Activated CD4-positive, alpha-beta T cell treated with anti-CD3 and anti-CD28 coated beads for 36 hours (primary cell): ENCODE data around the gene FAM193A. TPM values are rescaled to one million over a fixed set of nuclear protein-coding genes. Genes with fewer than 3 reads are reported as not detected.

ENCODE experiments used
- ATAC-seq: fragments of 200-7000 bp; cut with Tn5 transposase; one replicate; pipeline ENCODE4 v1.10.0; 2021; ENCODE audit warnings: mild to moderate bottlenecking, moderate library complexity
- CTCF ChIA-PET: fragments of 350-600 bp; sonication (Branson Sonifier 250); formaldehyde crosslinking; loops from one replicate; lab custom pipeline; 2021; ENCODE audit warnings: antibody characterized with exemption; lab: Charles Lee
- POLR2A ChIA-PET: fragments of 350-600 bp; sonication (Branson Sonifier 250); formaldehyde crosslinking; loops from one replicate; lab custom pipeline; 2021; ENCODE audit warnings: antibody characterized with exemption, inconsistent platforms; lab: Charles Lee
- DNase-seq: peaks from one replicate; pipeline ENCODE4 v3.0.0-alpha.2; 2020
- H3K27ac Mint-ChIP-seq: one replicate; pipeline ENCODE4 v1.8.0; 2021; ENCODE audit warnings: mixed read lengths
- H3K27me3 Mint-ChIP-seq: one replicate; pipeline ENCODE4 v1.8.0; 2021; ENCODE audit warnings: mixed read lengths
- H3K36me3 Mint-ChIP-seq: one replicate; pipeline ENCODE4 v1.8.0; 2021; ENCODE audit warnings: low read depth, mixed read lengths
- H3K4me1 Mint-ChIP-seq: one replicate; pipeline ENCODE4 v1.8.0; 2021; ENCODE audit warnings: mixed read lengths
- H3K4me3 Mint-ChIP-seq: one replicate; pipeline ENCODE4 v1.8.0; 2021; ENCODE audit warnings: mild to moderate bottlenecking, moderate library complexity, mixed read lengths
- H3K9me3 Mint-ChIP-seq: one replicate; pipeline ENCODE4 v1.8.0; 2021; ENCODE audit warnings: low read depth, mixed read lengths
- intact Hi-C, 2 experiments: fragments of 100-400 bp; cut with DNase I in 1 of 2; cut with micrococcal nuclease in 1 of 2; formaldehyde crosslinking; loops; one replicate each; pipeline versions ENCODE4 v1.14.2 to v1.15.1; 2022 to 2024; cut with DNase I, micrococcal nuclease
- total RNA-seq, 2 experiments: library from RNA; stranded (reverse); gene quantifications; one replicate each; pipeline ENCODE4 v1.2.3, GENCODE V29; 2021

The FAM193A gene
- total RNA-seq, 2 experiments from 2014 or later = 22.1 to 30.1 TPM

DNA sequence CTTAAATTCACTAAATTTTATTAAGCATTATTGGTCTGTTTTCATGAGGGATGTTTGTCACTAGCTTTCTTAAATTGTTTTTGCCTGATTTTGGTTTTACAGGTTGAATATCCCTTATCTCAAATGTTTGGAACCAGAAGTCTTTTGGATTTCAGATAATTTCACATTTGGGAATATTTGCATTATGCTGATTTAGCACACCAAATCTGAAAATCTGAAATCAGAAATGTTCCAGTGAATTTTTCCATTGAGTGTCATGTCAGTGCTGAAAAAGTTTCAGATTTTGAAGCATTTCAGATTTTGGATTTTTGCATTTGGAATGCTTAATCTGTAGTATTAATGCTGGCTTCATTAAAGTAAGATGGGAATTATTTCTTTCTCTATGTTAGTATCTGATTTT lies 14.7 kb downstream of the FAM193A start:
- no peak for ATAC-seq
- intact Hi-C loops = no loop called here

DNA sequence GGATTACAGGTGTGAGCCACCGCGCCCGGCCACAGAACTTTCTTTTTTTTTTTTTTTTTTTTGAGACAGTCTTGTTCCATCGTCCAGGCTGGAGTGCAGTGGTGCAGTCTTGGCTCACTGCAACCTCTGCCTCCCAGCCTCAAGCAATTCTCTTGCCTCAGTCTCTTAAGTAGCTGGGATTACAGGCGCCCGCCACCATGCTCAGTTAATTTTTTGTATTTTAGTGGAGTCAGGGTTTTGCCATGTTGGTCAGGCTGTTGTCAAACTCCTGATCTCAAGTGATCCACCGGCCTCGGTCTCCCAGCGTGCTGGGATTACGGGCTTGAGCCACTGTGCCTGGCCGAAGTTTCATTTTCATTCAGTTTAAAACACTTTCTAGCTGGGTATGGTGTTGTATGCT lies 16.4 kb downstream of the FAM193A start:
- ChIA-PET POLR2A (interaction anchor here (0.9 kb wide), 1 partner anchor 11 kb away, joined by 3 read pairs; no protein-coding TSS in a partner anchor), CTCF (interaction anchor here (0.6 to 0.7 kb wide), 4 partner anchors 77 to 446 kb away, joined by 3 read pairs; no protein-coding TSS in a partner anchor)
- H3K4me3 Mint-ChIP-seq = no peak overlapping the region
- no peaks in the 10 kb centered on the region for H3K9me3 Mint-ChIP-seq
- peaks cover 35% of the 10 kb centered on the region for H3K4me1 Mint-ChIP-seq
- intact Hi-C loops = no loop called here
- ATAC-seq = no peak
- no peak for DNase-seq
- H3K27me3 Mint-ChIP-seq = no peaks in the 10 kb centered on the region
- H3K27ac Mint-ChIP-seq = no peak overlapping the region
- H3K36me3 Mint-ChIP-seq = no peaks in the 10 kb centered on the region

More for the DNA sequence above, 14.7 kb downstream of the FAM193A start:
- Mint-ChIP-seq H3K27me3 (no peaks in the 10 kb centered on the region), H3K4me3 (no peak overlapping the region), H3K4me1 (peaks cover 33% of the 10 kb centered on the region), H3K9me3 (no peaks in the 10 kb centered on the region), H3K36me3 (no peaks in the 10 kb centered on the region), H3K27ac (peak overlapping the region; percentile 33)
- DNase-seq = no peak
- ChIA-PET CTCF (interaction anchor here (1.6 kb wide), 1 partner anchor 13 kb away, joined by 3 read pairs; no protein-coding TSS in a partner anchor), POLR2A (no interaction called here)

DNA sequence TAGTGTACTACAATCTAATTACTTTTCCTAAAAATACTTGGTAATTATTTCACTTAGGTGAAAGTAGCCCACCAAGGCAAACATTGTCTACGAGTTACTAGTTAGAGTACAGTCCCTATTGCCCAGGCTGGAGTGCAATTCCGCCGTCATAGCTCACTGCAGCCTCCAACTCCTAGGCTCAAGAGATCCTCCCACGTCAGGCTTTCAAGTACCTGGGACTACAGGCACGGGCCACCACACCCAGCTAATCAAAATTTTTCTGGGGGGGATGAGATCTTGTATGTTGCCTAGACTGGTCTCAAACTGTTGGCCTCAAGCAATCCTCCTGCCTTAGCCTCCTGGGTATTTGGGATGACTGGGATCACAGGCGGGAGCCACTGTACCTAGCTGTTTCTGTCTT lies 21.9 kb downstream of the FAM193A start:
- DNase-seq = no peak
- Mint-ChIP-seq H3K36me3 (peaks cover 15% of the 10 kb centered on the region), H3K9me3 (no peaks in the 10 kb centered on the region), H3K4me1 (peaks cover 39% of the 10 kb centered on the region), H3K27ac (no peak overlapping the region), H3K4me3 (no peak overlapping the region), H3K27me3 (no peaks in the 10 kb centered on the region)
- POLR2A ChIA-PET = no interaction called here
- CTCF ChIA-PET = interaction anchor here (1.1 kb wide), 2 partner anchors 23 to 395 kb away, joined by 3 to 4 read pairs; no protein-coding TSS in a partner anchor
- intact Hi-C loops = no loop called here
- ATAC-seq = no peak

DNA sequence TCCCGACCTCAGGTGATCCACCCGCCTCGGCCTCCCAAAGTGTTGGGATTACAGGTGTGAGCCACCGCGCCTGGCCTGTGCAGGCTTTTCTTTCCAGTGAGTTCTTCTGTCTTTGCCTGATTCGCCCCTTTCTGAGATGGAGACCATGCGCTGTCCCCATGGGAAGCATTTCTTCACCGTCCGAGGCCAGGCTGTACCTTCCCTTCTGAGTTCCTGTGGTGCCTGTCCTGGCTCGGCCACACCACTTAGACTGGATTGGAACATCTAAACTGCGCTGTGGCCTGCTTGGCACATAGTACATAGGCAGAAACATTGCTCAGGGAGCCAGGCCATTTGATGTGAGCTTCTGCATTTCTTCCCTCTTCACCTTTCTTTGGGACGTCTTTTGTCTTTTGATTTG lies 23.7 kb downstream of the FAM193A start:
- no peak overlapping the region for H3K4me3 Mint-ChIP-seq
- ChIA-PET POLR2A (no interaction called here), CTCF (interaction anchor here (0.6 kb wide), 1 partner anchor 9 kb away, joined by 4 read pairs; no protein-coding TSS in a partner anchor)
- ATAC-seq (no peak), DNase-seq (no peak)
- H3K9me3 Mint-ChIP-seq = no peaks in the 10 kb centered on the region
- H3K27me3 Mint-ChIP-seq = no peaks in the 10 kb centered on the region
- no peak overlapping the region for H3K27ac Mint-ChIP-seq
- H3K36me3 Mint-ChIP-seq = peaks cover 20% of the 10 kb centered on the region
- intact Hi-C loops = no loop called here
- H3K4me1 Mint-ChIP-seq = peaks cover 37% of the 10 kb centered on the region

DNA sequence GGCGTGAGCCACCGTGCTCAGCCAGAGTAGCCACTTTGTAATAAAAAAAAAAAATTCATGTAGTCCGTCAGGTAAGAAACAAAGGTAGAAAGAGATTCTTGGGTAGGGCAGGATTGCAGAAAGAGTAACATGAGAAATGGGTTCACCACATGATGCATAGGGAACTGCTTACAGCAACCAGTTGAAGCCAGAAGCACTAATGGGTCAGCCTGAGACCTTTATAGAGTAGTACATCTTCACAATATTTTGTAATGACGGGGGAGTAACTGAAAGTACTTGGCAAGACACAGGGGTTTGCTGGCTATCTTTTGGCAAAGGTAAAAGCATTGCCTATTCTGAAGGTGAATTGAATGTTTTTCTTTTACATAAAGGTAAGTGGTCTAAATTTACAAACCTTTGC lies 29.1 kb downstream of the FAM193A start:
- H3K27me3 Mint-ChIP-seq = no peaks in the 10 kb centered on the region
- DNase-seq (no peak), ATAC-seq (no peak)
- intact Hi-C loops = no loop called here
- ChIA-PET POLR2A (interaction anchor here (0.6 kb wide), 1 partner anchor 140 kb away, joined by 6 read pairs; no protein-coding TSS in a partner anchor), CTCF (interaction anchor here (0.6 kb wide), 1 partner anchor 216 kb away, joined by 3 read pairs; no protein-coding TSS in a partner anchor)
- no peak overlapping the region for H3K27ac Mint-ChIP-seq
- no peaks in the 10 kb centered on the region for H3K9me3 Mint-ChIP-seq
- H3K4me3 Mint-ChIP-seq = no peak overlapping the region
- peaks cover 25% of the 10 kb centered on the region for H3K36me3 Mint-ChIP-seq
- peaks cover 36% of the 10 kb centered on the region for H3K4me1 Mint-ChIP-seq

DNA sequence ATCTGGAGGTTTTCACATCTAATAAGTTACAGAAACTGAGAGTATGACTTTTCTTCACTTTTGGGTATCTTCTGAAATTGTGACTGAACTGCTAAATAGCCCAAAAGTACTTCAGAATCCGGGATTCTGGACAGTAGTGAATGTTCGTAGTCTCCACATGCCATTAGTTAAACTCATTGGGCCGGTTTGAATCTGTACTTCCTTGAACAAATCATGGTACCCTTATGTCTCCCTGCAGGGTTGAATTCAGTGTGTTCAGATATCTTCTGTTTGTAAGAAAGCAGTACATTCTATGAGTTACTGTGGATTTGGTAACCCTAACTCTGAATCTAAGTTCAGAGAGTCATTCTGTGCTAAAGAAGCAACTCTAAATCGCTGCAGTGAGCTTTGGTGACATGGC lies 33.6 kb downstream of the FAM193A start:
- H3K27ac Mint-ChIP-seq = peak overlapping the region; percentile 90
- ATAC-seq = no peak
- intact Hi-C loops = loop anchor here in 1 of 2 experiments (2.0 kb wide), 1 partner anchor 33 kb away; the partner anchor contains the start of gene FAM193A
- H3K36me3 Mint-ChIP-seq = peaks cover 8% of the 10 kb centered on the region
- ChIA-PET POLR2A (interaction anchor here (0.8 kb wide), 1 partner anchor 13 kb away, joined by 3 read pairs; no protein-coding TSS in a partner anchor), CTCF (interaction anchor here (0.6 kb wide), 2 partner anchors 95 to 135 kb away, joined by 3 read pairs; no protein-coding TSS in a partner anchor)
- H3K27me3 Mint-ChIP-seq = no peaks in the 10 kb centered on the region
- no peak overlapping the region for H3K4me3 Mint-ChIP-seq
- no peak for DNase-seq
- no peaks in the 10 kb centered on the region for H3K9me3 Mint-ChIP-seq
- H3K4me1 Mint-ChIP-seq = peaks cover 52% of the 10 kb centered on the region

DNA sequence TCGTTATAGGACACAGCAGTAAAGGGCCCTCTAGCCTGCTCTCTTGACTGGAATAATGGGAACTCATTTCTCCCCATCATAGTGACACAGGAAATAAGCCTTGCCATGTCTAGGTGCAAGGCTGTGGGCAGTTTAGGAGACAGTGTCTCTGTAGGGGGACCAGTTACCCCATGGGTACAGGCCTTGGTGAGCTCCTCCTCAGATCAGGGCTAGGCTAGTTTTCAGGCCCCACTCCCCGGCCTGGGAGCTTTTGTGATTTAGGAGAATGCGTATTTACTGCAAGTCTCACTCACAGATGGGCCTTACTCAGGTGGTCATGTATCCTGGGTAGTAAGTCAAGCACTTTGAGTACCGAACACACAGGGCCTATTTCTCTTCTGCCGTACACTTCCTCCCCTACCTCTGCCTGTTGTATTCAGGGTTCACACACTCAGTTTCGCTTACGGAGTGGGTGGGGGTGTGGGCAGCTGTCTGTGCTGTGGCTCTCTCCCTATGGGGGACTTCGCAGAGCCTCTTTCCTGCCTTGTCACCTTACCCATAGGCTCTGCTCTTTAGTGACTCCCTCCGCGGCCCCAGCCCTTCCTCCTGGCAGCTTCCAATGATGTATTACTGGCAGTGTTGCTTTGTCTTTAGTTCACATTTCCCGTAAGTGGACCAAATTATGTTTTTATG lies 34.2 kb downstream of the FAM193A start:
- ATAC-seq = peak; percentile 99
- peaks cover 7% of the 10 kb centered on the region for H3K36me3 Mint-ChIP-seq
- H3K27me3 Mint-ChIP-seq = no peaks in the 10 kb centered on the region
- ChIA-PET CTCF (interaction anchor here (0.6 to 0.7 kb wide), 3 partner anchors 92 to 301 kb away, joined by 3 to 5 read pairs (median 3); no protein-coding TSS in a partner anchor), POLR2A (interaction anchor here (0.6 to 0.8 kb wide), 2 partner anchors 14 to 282 kb away, joined by 3 to 5 read pairs; no protein-coding TSS in a partner anchor)
- H3K9me3 Mint-ChIP-seq = no peaks in the 10 kb centered on the region
- DNase-seq = peak; percentile 85
- peak overlapping the region; percentile 1 for H3K4me3 Mint-ChIP-seq
- H3K4me1 Mint-ChIP-seq = peaks cover 55% of the 10 kb centered on the region
- H3K27ac Mint-ChIP-seq = peak overlapping the region; percentile 90
- intact Hi-C loops = loop anchor here in 1 of 2 experiments (2.0 kb wide), 1 partner anchor 34 kb away; the partner anchor contains the start of gene FAM193A

DNA sequence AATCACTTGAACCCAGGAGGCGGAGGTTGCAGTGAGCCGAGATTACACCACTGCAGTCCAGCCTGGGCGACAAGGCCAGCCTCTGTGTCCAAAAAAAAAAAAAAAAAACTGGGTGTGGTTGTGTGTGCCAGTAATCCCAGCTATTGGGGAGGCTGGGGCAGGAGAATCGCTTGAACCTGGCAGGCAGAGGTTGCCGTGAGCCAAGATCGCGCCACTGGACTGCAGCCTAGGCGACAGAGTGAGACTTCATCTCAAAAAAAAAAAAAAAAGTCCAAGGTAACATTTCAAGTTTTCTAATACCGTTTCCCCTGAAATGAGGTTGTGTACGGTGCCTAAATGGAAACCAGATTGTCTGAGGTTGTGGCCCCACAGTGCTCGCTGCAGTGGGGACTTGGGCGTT lies 35.6 kb downstream of the FAM193A start:
- Mint-ChIP-seq H3K4me3 (no peak overlapping the region), H3K9me3 (no peaks in the 10 kb centered on the region), H3K27me3 (no peaks in the 10 kb centered on the region), H3K27ac (peak overlapping the region; percentile 73), H3K4me1 (peaks cover 58% of the 10 kb centered on the region), H3K36me3 (peaks cover 9% of the 10 kb centered on the region)
- ATAC-seq (no peak), DNase-seq (no peak)
- intact Hi-C loops = no loop called here
- ChIA-PET POLR2A (interaction anchor here (0.7 kb wide), 2 partner anchors 103 to 282 kb away, joined by 4 to 5 read pairs; no protein-coding TSS in a partner anchor), CTCF (interaction anchor here (0.6 kb wide), 1 partner anchor 12 kb away, joined by 3 read pairs; no protein-coding TSS in a partner anchor)

DNA sequence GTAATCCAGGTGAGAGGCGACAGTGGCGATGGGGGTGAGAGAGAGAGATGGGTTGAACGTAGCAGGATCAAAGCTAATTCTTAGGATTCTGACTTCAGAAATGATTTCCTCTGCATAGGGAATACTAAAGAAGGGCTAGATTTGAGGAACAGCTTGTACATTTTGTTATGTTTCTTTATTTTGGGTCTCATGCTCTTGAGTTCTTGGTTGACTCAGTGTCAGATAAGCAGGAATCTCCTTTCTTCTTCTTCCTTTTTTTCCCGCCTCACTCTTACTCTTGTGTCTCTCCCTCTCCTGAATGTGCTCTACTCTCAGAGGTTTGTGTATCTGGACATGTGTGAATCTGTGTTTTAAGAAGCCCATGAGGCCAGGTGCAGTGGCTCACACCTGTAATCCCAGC lies 36.4 kb downstream of the FAM193A start:
- ChIA-PET POLR2A (interaction anchor here (0.6 kb wide), 1 partner anchor 95 kb away, joined by 4 read pairs; no protein-coding TSS in a partner anchor), CTCF (interaction anchor here (0.7 kb wide), 2 partner anchors 29 to 78 kb away, joined by 4 read pairs; no protein-coding TSS in a partner anchor)
- peaks cover 9% of the 10 kb centered on the region for H3K36me3 Mint-ChIP-seq
- ATAC-seq (no peak), DNase-seq (no peak)
- peaks cover 57% of the 10 kb centered on the region for H3K4me1 Mint-ChIP-seq
- no peak overlapping the region for H3K4me3 Mint-ChIP-seq
- intact Hi-C loops = no loop called here
- H3K9me3 Mint-ChIP-seq = no peaks in the 10 kb centered on the region
- H3K27me3 Mint-ChIP-seq = no peaks in the 10 kb centered on the region
- H3K27ac Mint-ChIP-seq = peak overlapping the region; percentile 2

DNA sequence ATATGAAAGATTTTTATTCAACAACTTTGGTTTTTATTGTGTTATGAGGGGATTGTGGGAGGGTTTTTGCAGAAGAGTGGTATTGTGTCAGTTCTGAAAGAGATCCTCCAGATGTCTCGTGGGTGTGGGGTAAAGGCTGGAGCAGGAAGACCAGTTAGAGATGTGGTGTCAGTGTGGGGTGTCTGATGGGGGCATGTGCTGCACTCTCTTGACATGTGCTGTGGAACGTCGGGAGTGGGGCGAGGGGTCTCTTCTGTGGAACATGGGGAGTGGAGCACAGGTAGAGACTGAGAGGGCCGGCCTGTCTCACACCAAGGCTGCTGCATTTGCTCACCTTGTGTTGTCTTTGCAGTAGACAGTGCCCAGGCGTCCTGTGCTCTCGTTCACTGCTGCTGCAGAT lies 37.6 kb downstream of the FAM193A start:
- ATAC-seq = no peak
- Mint-ChIP-seq H3K9me3 (no peaks in the 10 kb centered on the region), H3K27ac (peak overlapping the region; percentile 39), H3K4me1 (peaks cover 54% of the 10 kb centered on the region), H3K27me3 (no peaks in the 10 kb centered on the region), H3K36me3 (peaks cover 8% of the 10 kb centered on the region), H3K4me3 (no peak overlapping the region)
- DNase-seq = no peak
- intact Hi-C loops = no loop called here
- ChIA-PET POLR2A (no interaction called here), CTCF (no interaction called here)

DNA sequence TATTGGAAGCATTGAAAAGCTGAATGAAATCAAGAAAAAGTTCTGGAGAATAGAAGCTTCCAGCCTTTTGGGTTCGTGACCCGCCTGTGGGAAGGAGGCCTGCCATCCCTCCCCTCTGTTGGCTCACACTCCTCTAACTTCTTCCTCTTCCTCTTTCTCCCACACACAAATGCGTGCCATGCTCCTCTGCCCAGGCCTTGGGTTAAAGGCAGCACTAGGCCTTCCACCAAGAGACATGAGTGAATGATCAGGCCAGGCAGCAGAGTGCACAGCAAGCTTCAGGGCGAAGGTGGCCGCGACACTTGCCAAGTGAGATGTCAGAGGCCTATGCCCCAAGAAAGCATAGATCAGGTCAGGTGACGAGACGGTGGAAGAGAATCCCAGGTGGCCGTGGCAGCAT lies 38.4 kb downstream of the FAM193A start:
- ChIA-PET CTCF (no interaction called here), POLR2A (no interaction called here)
- intact Hi-C loops = no loop called here
- Mint-ChIP-seq H3K4me3 (no peak overlapping the region), H3K36me3 (peaks cover 12% of the 10 kb centered on the region), H3K27me3 (no peaks in the 10 kb centered on the region), H3K9me3 (peaks cover 2% of the 10 kb centered on the region), H3K4me1 (peaks cover 49% of the 10 kb centered on the region), H3K27ac (no peak overlapping the region)
- no peak for ATAC-seq
- no peak for DNase-seq
